ENCODE results near the gene OR2V1. TPM values are rescaled to one million over a fixed set of nuclear protein-coding genes. Genes with fewer than 3 reads are reported as not detected.
A peak's percentile ranks its signal among the peaks of the same experiment; 100 is the strongest.

Gene OR2V1
- total and polyA plus RNA-seq, 2 of the 4 experiments (the other 2 are of a cell fraction): not detected

- TF ChIP-seq CEBPB (IDR thresholded peaks at IDR 0.05; ENCODE audit: low read depth, low read length) (no peak), RCOR1 (IDR thresholded peaks at IDR 0.05; ENCODE audit: insufficient replicate concordance, low read length) (no peak), SMC3 (IDR thresholded peaks at IDR 0.05; ENCODE audit: low read depth, low read length) (no peak), NFE2L2 (IDR thresholded peaks at IDR 0.05; ENCODE audit: low read depth, low read length) (no peak), BHLHE40 (IDR thresholded peaks at IDR 0.05; ENCODE audit: low read depth, low read length) (no peak), CTCF (conservative IDR thresholded peaks at IDR 0.05; ENCODE audit: low read depth, low read length) (no peak), USF2 (IDR thresholded peaks at IDR 0.05; ENCODE audit: low read depth, low read length) (no peak)
- TF ChIP-seq, protein P1, sequence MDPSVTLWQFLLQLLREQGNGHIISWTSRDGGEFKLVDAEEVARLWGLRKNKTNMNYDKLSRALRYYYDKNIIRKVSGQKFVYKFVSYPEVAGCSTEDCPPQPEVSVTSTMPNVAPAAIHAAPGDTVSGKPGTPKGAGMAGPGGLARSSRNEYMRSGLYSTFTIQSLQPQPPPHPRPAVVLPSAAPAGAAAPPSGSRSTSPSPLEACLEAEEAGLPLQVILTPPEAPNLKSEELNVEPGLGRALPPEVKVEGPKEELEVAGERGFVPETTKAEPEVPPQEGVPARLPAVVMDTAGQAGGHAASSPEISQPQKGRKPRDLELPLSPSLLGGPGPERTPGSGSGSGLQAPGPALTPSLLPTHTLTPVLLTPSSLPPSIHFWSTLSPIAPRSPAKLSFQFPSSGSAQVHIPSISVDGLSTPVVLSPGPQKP (IDR thresholded peaks at IDR 0.05; ENCODE audit: borderline replicate concordance, low read depth, low read length): no peak
- ATAC-seq (ENCODE audit: low read depth): peak; percentile 68; the same call in 1 of the 2 replicates
- BruUV-seq (replicated peaks): no TSS peak
- H2AK5ac ChIP-seq (ENCODE audit: low read depth, low read length): no peak overlapping the region
- H3K4me2 ChIP-seq (ENCODE audit: low read depth, low read length): peak overlapping the region; percentile 83
- H2BK5ac ChIP-seq (ENCODE audit: low read depth, low read length, poor library complexity, severe bottlenecking): no peak overlapping the region
- no peak overlapping the region for H3K18ac ChIP-seq (ENCODE audit: low read depth, low read length)
- H3K4ac ChIP-seq (ENCODE audit: low read depth, low read length): no peak overlapping the region
- H3K27ac ChIP-seq (ENCODE audit: insufficient read depth, low read length): no peak overlapping the region
- dilution Hi-C loops (cut with HindIII; ENCODE audit: low sequenced_read_pairs, unreplicated experiment): no loop called here
- H3K4me1 ChIP-seq (ENCODE audit: control insufficient read depth, insufficient read depth, low read length): no peaks in the 10 kb centered on the region
- peak overlapping the region; percentile 40 for H3K4me3 ChIP-seq (ENCODE audit: insufficient read depth, low read depth, low read length)
- H2AK9ac ChIP-seq (replicated peaks; ENCODE audit: low read depth, low read length, poor library complexity): no peak overlapping the region
- H3K9ac ChIP-seq (ENCODE audit: low read depth, low read length): no peak overlapping the region
- ChIA-PET CTCF (interaction anchor here (1.0 kb wide), 1 partner anchor 26 kb away, joined by 3 read pairs; no protein-coding TSS in a partner anchor), POLR2A (ENCODE audit: unreplicated experiment) (no interaction called here)
- no peaks in the 10 kb centered on the region; the same call in 1 of the 2 replicates for H3K9me1 ChIP-seq (ENCODE audit: insufficient read depth, low read length)
- H4K8ac ChIP-seq (ENCODE audit: low read depth in 2 of 2, low read length in 2 of 2): no peak overlapping the region
- no peak overlapping the region for H3K23ac ChIP-seq (ENCODE audit: low read depth, low read length)
- H3K56ac ChIP-seq (ENCODE audit: extremely low read depth, insufficient read depth, low read length): no peak overlapping the region
- no peak overlapping the region for H4K5ac ChIP-seq (ENCODE audit: low read depth, low read length)
- H3K27me3 ChIP-seq (ENCODE audit: control insufficient read depth, insufficient read depth, low read length): peaks cover 21% of the 10 kb centered on the region
- no peaks in the 10 kb centered on the region for H4K20me1 ChIP-seq (ENCODE audit: insufficient read depth, low read length)
- no peak overlapping the region for H2BK120ac ChIP-seq (ENCODE audit: low read depth, low read length)
- in situ Hi-C loops (cut with MboI; ENCODE audit: low sequenced_read_pairs): no loop called here
- WGBS, 2 experiments (ENCODE audit: extremely low coverage in 2 of 2, insufficient read length in 1 of 2): 57% methylated on average over 14 of the region's 33 CpGs; no CpG with 5 or more reads in 1 of the 2 experiments
- H3K9me3 ChIP-seq (ENCODE audit: control insufficient read depth, insufficient read depth, low read length): no peaks in the 10 kb centered on the region
- H2BK20ac ChIP-seq (ENCODE audit: low read depth, low read length): no peak overlapping the region
- DNase-seq: no peak
- no peak overlapping the region for H4K91ac ChIP-seq (ENCODE audit: insufficient read depth, low read depth, low read length)
- peak overlapping the region; percentile 83 for H2AFZ ChIP-seq (replicated peaks; ENCODE audit: low read length, poor library complexity)
- intact Hi-C loops (cut with micrococcal nuclease): no loop called here
- H3K36me3 ChIP-seq (ENCODE audit: control insufficient read depth, insufficient read depth, low read length): no peaks in the 10 kb centered on the region
- H2BK15ac ChIP-seq (ENCODE audit: low read depth, low read length): no peak overlapping the region
- H3K79me1 ChIP-seq (ENCODE audit: low read depth in 1 of 2, low read length in 2 of 2): no peaks in the 10 kb centered on the region
- no peak overlapping the region for H3K14ac ChIP-seq (replicated peaks; ENCODE audit: low read depth, low read length)
These were observed 16.6 kb downstream of the OR2V1 start for GRCh38 chr5:181114284-181114843.
